ENCODE data around the gene FAM234A.

- TF ChIP-seq CTCF (conservative IDR thresholded peaks at IDR 0.05 in 1 of 2, IDR thresholded peaks at IDR 0.05 in 1 of 2; ENCODE audit: low read depth in 1 of 2, low read length in 2 of 2) = no peak
- no peak for TF ChIP-seq EZH2 (IDR thresholded peaks at IDR 0.05; ENCODE audit: low read length, missing control alignments)
Observed at GRCh38 chr16:290015-290680, 55.5 kb downstream of the FAM234A start.
